Activated T-cell treated with anti-CD3 and anti-CD28 coated beads for 48 hours (primary cell): ENCODE measurements around the gene CSH1.
"Not testable (repeated sequence)": the region's sequence is repeated elsewhere in the genome, so short reads cannot be mapped to it uniquely, and the experiment has no call there.

ENCODE experiments used
- DNase-seq: peaks from one replicate; pipeline ENCODE4 v3.0.0-alpha.2; 2020; ENCODE audit warnings: low read depth

CSH1 gene

GRCh38 chr17:63866625-63867024, 29.7 kb downstream of the CSH1 start:
- not testable (repeated sequence) for DNase-seq

DNA sequence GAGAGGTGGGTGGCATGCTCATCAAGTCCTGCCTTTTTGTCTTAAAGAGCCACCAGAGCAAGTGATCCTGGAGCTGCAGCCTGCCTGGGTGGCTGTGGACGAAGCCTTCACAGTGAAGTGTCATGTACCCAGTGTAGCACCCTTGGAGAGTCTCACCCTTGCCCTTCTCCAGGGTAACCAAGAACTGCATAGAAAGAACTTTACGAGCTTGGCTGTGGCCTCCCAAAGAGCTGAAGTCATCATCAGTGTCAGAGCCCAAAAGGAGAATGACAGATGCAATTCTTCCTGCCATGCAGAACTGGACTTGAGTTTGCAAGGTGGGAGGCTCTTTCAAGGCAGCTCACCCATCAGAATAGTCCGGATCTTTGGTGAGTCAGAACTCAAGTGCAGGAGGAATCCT, 37.1 kb downstream of the CSH1 start:
- DNase-seq: no peak

GRCh38 chr17:63856425-63856824, 39.9 kb downstream of the CSH1 start:
- not testable (repeated sequence) for DNase-seq

DNA sequence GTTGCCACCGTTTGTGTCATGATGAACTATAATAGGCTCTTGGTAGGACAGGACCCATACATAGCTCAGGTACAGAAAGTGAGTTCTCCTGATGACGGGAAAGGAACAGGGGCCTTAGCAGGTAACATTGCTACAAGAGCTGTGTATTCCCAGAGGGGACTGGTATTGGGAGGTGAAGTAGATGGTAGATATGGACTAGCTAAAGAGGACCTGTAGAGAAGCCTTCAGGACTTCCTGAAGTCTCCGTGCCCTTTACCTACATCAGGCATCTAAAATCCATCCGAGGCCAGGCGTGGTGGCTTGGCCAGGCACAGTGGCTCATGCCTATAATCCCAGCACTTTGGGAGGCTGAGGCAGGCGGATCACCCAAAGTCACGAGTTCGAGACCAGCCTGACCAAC, 41.2 kb downstream of the CSH1 start:
- DNase-seq: no peak

GRCh38 chr17:63854709-63855108, 41.7 kb downstream of the CSH1 start:
- no peak for DNase-seq

- no peak for DNase-seq
Observed at GRCh38 chr17:63853260-63853659, 43.1 kb downstream of the CSH1 start.

DNA sequence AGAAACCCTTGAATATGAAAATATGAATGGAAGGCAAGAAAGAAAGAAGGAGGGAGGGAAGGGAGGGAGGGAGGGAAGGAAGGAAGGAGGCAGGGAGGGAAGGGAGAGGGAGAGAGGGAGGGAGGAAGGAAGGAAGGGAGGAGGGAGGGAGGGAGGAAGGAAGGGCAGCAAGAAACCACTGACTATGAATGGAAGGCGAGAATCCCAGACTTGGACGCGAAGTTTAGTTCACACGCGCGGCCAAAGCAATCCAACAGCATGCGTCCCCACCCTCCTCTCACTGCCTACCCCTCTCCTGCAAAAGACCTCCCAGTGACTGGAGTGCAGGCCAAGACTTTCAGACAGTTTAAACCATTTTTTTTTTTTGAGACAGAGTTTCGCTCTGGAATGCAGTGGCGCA, 46.0 kb downstream of the CSH1 start:
- no peak for DNase-seq

DNA sequence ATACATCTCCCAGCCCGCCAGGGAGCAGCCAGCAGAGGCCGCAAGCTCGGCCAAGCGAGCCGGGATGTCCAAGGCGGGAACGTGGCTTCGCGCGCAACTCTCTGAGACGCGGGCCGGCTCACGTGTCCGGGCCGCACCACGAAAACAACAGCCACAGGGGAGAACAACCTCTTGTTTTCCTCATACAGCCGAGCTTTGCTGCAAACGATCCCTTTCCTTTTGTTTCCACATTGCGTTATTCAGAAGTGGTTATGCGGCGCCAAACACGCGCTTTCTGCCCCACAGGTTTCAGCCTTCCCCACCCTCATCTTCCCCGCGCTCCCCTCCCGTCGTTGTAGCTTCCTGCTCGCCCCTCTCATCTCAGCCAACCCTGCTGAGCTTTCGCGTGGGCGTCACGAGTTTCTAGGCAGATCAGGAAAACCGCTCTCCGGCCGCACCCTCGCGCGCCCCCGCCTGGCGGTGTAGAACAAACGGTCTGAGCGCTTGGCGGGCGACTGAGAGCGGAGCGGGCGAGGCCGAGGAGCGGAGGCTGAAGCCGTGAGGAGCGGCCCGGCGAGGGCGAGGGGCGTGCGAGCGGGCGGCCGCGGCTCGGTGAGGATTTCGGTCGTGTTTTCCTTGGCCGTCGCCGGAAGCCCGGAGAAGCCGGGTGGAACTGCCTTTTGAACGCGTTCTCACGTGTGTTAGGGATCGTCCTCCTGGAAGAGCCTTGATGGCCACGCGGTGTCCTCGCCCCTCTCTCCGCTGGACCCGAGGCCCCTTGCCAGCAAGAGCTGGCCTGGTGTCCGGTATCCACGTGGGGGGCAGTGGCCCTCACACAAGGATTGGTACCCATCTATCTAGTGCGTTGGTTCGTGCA, 47.3 kb downstream of the CSH1 start:
- peak; percentile 95 for DNase-seq

DNA sequence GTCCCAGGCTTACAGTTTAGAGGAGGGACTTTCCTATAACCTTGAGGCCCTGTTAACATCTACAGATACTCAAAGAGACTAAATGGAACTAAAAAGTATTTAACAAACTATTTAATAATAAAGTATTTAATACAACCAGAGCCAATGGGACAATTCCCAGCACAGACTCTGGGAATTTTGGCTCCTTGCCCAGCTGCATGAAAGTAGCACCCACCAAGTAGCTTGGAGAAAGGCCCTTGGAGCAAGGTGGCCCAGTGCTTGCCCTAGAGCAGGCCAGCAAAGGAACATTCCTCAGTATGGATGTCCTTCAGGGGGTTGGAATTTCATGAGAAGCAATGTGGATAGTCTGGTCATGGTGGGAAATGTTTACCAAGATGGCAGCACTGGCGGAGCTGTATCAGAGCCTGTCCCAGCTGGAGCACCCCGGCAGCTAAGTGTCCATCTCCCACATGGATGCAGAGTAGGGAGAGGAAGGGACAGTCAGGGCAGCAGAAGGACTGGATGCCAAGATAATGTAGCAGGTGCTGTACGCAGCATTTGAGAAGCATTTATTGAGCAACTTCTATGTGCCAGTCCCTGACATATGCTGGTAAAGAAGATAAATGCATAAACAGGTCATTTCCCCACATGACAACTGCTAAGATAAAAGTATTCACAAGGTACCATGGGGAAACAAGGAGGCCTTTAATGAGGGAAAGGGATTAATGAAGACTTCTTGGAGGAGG, 48.7 kb downstream of the CSH1 start:
- no peak for DNase-seq

DNA sequence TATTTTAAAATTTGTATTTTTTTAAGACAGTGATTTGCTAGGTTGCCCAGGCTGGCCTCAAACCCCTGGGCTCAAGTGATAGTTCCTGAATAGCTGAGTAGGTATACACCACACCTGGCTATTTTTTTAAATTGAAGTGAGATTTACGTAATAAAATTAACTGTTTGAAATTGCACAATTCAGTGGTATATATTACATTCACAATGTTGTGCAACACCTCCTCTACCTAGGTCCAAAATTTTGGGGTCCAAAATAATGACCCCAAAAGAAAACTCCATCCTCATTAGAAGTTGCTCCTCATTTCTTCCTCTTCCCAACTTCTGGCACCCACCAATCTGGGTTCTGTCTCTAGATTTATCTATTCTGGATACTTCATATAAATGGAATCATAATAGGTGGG, 50.9 kb downstream of the CSH1 start:
- DNase-seq: no peak
